ENCODE results near the gene HNRNPAB. TPM values are rescaled to one million over a fixed set of nuclear protein-coding genes. Genes with fewer than 3 reads are reported as not detected.
A peak's percentile ranks its signal among the peaks of the same experiment; 100 is the strongest.

Gene HNRNPAB
- total and polyA plus RNA-seq, 4 donors, result 33.7 to 66.3 (median 50.4) TPM

DNA sequence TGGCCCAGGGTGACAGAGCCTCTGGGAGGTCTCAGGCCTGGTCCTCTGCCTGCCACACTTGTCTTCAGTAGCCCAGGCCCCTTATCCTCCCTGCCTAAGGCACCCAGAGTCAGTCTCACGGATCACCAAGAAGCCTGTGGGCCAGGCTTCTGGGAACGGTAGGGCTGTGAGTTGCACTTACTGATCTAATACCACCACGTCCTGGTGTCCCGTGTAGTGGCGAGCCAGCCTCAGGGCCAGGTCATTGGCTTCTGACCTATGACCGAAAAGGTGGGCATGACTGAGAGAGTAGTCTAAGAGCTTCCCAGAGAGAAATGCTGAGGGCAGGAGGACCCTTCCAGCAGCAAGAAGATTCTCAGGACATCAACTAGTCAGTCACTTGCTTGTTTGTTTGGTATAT lies 20.8 kb downstream of the HNRNPAB start:
- Histone ChIP-seq H3K36me3 (ENCODE audit: control insufficient read depth in 4 of 4, insufficient read depth in 3 of 4, low read depth in 1 of 4, low read length in 3 of 4) (peaks cover 4 to 58% (median 43%) of the 10 kb centered on the region in 4 donors), H3K9ac (ENCODE audit: low read depth in 1 of 2, low read length in 2 of 2) (no peak overlapping the region), H3K27me3 (ENCODE audit: control insufficient read depth in 4 of 4, insufficient read depth in 4 of 4, low read length in 3 of 4) (no peaks in the 10 kb centered on the region), H3K4me1 (ENCODE audit: control insufficient read depth in 4 of 4, insufficient read depth in 4 of 4, low read length in 3 of 4) (peaks cover 15 to 40% (median 28%) of the 10 kb centered on the region in 4 donors), H3K27ac (ENCODE audit: low read depth in 1 of 2, low read length in 2 of 2) (peak overlapping the region in 1 of 2 donors; percentile 10), H3K9me3 (ENCODE audit: control insufficient read depth in 4 of 4, low read length in 3 of 4) (no peaks in the 10 kb centered on the region), H3K4me3 (ENCODE audit: low read depth in 1 of 3, low read length in 3 of 3) (no peak overlapping the region)
- WGBS, result 53% methylated on average over 6 of the region's 6 CpGs
- TF ChIP-seq HNF4G (IDR thresholded peaks at IDR 0.05) (no peak), RXRA (IDR thresholded peaks at IDR 0.05) (peak; percentile 57 to 79), SP1 (IDR thresholded peaks at IDR 0.05) (peak; percentile 10), NR2F2 (IDR thresholded peaks at IDR 0.05) (peak; percentile 41)
- TF ChIP-seq, protein P1, sequence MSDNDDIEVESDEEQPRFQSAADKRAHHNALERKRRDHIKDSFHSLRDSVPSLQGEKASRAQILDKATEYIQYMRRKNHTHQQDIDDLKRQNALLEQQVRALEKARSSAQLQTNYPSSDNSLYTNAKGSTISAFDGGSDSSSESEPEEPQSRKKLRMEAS (IDR thresholded peaks at IDR 0.05), result no peak
- DNase-seq (ENCODE audit: low spot score), result no peak

DNA sequence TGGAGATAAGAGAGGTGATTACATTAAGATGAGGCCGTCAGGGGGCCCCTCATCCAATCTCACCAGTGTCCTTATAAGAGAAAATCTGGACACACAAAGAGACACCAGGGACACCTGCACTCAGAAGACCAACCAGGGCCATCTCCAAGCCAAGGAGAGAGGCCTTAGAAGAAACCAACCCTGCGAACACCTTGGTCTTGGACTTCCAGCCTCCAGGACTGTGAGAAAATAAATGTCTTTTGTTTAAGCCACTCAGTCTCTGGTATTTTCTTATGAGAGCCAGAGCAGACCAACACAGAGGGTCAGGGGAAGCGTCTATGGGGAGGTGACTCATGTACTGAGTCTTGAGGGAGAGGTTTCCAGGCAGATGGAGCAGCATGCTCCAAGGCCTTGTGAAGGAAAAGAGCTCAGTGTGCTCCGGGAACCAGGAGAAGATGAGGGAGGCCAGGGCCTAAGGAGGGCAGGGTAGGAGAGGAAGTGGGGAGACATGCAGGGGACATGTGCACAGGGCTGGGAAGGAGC lies 22.9 kb downstream of the HNRNPAB start:
- no peak for DNase-seq (ENCODE audit: low spot score)
- no peaks in the 10 kb centered on the region for H3K9me3 ChIP-seq (ENCODE audit: control insufficient read depth in 4 of 4, low read length in 3 of 4)
- peaks cover 4 to 44% (median 32%) of the 10 kb centered on the region in 4 donors for H3K36me3 ChIP-seq (ENCODE audit: control insufficient read depth in 4 of 4, insufficient read depth in 3 of 4, low read depth in 1 of 4, low read length in 3 of 4)
- H3K9ac ChIP-seq (ENCODE audit: low read depth in 1 of 2, low read length in 2 of 2), result no peak overlapping the region
- TF ChIP-seq HNF4G (IDR thresholded peaks at IDR 0.05) (no peak), FOXA1 (IDR thresholded peaks at IDR 0.05) (no peak), JUND (IDR thresholded peaks at IDR 0.05) (no peak), FOXA2 (IDR thresholded peaks at IDR 0.05) (no peak), RXRA (IDR thresholded peaks at IDR 0.05) (no peak)
- TF ChIP-seq, protein P2, sequence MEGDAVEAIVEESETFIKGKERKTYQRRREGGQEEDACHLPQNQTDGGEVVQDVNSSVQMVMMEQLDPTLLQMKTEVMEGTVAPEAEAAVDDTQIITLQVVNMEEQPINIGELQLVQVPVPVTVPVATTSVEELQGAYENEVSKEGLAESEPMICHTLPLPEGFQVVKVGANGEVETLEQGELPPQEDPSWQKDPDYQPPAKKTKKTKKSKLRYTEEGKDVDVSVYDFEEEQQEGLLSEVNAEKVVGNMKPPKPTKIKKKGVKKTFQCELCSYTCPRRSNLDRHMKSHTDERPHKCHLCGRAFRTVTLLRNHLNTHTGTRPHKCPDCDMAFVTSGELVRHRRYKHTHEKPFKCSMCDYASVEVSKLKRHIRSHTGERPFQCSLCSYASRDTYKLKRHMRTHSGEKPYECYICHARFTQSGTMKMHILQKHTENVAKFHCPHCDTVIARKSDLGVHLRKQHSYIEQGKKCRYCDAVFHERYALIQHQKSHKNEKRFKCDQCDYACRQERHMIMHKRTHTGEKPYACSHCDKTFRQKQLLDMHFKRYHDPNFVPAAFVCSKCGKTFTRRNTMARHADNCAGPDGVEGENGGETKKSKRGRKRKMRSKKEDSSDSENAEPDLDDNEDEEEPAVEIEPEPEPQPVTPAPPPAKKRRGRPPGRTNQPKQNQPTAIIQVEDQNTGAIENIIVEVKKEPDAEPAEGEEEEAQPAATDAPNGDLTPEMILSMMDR (IDR thresholded peaks at IDR 0.05; ENCODE audit: low read depth, low read length, missing input control), result no peak
- TF ChIP-seq, protein P3, sequence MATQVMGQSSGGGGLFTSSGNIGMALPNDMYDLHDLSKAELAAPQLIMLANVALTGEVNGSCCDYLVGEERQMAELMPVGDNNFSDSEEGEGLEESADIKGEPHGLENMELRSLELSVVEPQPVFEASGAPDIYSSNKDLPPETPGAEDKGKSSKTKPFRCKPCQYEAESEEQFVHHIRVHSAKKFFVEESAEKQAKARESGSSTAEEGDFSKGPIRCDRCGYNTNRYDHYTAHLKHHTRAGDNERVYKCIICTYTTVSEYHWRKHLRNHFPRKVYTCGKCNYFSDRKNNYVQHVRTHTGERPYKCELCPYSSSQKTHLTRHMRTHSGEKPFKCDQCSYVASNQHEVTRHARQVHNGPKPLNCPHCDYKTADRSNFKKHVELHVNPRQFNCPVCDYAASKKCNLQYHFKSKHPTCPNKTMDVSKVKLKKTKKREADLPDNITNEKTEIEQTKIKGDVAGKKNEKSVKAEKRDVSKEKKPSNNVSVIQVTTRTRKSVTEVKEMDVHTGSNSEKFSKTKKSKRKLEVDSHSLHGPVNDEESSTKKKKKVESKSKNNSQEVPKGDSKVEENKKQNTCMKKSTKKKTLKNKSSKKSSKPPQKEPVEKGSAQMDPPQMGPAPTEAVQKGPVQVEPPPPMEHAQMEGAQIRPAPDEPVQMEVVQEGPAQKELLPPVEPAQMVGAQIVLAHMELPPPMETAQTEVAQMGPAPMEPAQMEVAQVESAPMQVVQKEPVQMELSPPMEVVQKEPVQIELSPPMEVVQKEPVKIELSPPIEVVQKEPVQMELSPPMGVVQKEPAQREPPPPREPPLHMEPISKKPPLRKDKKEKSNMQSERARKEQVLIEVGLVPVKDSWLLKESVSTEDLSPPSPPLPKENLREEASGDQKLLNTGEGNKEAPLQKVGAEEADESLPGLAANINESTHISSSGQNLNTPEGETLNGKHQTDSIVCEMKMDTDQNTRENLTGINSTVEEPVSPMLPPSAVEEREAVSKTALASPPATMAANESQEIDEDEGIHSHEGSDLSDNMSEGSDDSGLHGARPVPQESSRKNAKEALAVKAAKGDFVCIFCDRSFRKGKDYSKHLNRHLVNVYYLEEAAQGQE (IDR thresholded peaks at IDR 0.05), result no peak
- peaks cover 17 to 56% (median 37%) of the 10 kb centered on the region in 4 donors for H3K4me1 ChIP-seq (ENCODE audit: control insufficient read depth in 4 of 4, insufficient read depth in 4 of 4, low read length in 3 of 4)
- H3K27ac ChIP-seq (ENCODE audit: low read depth in 1 of 2, low read length in 2 of 2), result peak overlapping the region in 1 of 2 donors; percentile 3
- H3K4me3 ChIP-seq (ENCODE audit: low read depth in 1 of 3, low read length in 3 of 3), result no peak overlapping the region
- 97% methylated on average over 4 of the region's 4 CpGs for WGBS
- H3K27me3 ChIP-seq (ENCODE audit: control insufficient read depth in 4 of 4, insufficient read depth in 4 of 4, low read length in 3 of 4), result no peaks in the 10 kb centered on the region

DNA sequence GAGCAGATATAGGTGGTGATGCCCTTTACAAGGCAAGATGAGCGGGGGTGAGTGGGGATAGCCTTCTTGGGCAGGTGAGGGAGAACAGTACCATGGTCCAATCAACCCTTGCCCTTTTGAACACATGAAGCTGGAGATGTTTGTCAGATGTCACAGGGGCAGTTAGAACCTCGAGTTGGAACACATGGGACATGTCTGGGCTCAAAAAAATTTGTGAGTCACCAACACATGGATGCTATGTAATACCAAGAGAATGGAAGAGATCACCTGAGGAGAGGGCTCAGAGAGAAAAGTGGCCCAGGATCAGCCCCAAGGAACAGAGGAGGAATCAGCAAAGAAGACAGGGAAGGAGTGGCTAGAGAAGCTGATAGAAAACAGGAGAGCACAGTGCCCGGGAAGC lies 23.6 kb downstream of the HNRNPAB start:
- Histone ChIP-seq H3K36me3 (ENCODE audit: control insufficient read depth in 4 of 4, insufficient read depth in 3 of 4, low read depth in 1 of 4, low read length in 3 of 4) (peaks cover 4 to 41% (median 28%) of the 10 kb centered on the region in 4 donors), H3K27ac (ENCODE audit: low read depth in 1 of 2, low read length in 2 of 2) (peak overlapping the region in 1 of 2 donors; percentile 3)

More for the DNA sequence above, 23.6 kb downstream of the HNRNPAB start:
- 84% methylated on average over 3 of the region's 3 CpGs for WGBS
- H3K4me1 ChIP-seq (ENCODE audit: control insufficient read depth in 4 of 4, insufficient read depth in 4 of 4, low read length in 3 of 4), result peaks cover 20 to 58% (median 38%) of the 10 kb centered on the region in 4 donors
- no peaks in the 10 kb centered on the region for H3K9me3 ChIP-seq (ENCODE audit: control insufficient read depth in 4 of 4, low read length in 3 of 4)
- no peak for DNase-seq (ENCODE audit: low spot score)
- H3K27me3 ChIP-seq (ENCODE audit: control insufficient read depth in 4 of 4, insufficient read depth in 4 of 4, low read length in 3 of 4), result no peaks in the 10 kb centered on the region
- H3K4me3 ChIP-seq (ENCODE audit: low read depth in 1 of 3, low read length in 3 of 3), result no peak overlapping the region
- TF ChIP-seq GABPA (IDR thresholded peaks at IDR 0.05 in 1 of 2, conservative IDR thresholded peaks at IDR 0.05 in 1 of 2) (no peak), EGR1 (IDR thresholded peaks at IDR 0.05; ENCODE audit: low read depth in 2 of 2) (no peak), YY1 (IDR thresholded peaks at IDR 0.05) (no peak)
- TF ChIP-seq, protein P1 (IDR thresholded peaks at IDR 0.05), result no peak
- TF ChIP-seq, protein P4, sequence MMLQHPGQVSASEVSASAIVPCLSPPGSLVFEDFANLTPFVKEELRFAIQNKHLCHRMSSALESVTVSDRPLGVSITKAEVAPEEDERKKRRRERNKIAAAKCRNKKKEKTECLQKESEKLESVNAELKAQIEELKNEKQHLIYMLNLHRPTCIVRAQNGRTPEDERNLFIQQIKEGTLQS (IDR thresholded peaks at IDR 0.05), result no peak
- no peak overlapping the region for H3K9ac ChIP-seq (ENCODE audit: low read depth in 1 of 2, low read length in 2 of 2)
